Measurements from ENCODE around the gene FXYD1.

The FXYD1 gene

GRCh38 chr19:35108730-35109129, 29.9 kb upstream of the FXYD1 start:
- DNase-seq, result no peak

GRCh38 chr19:35109395-35110112, 29.1 kb upstream of the FXYD1 start:
- DNase-seq, result no peak

- no peak for DNase-seq
Observed at GRCh38 chr19:35110974-35111373, 27.6 kb upstream of the FXYD1 start.

- DNase-seq, result no peak
Observed at GRCh38 chr19:35112995-35113688, 25.5 kb upstream of the FXYD1 start.

- peak; percentile 76 for DNase-seq
Observed at GRCh38 chr19:35114353-35115176, 24.1 kb upstream of the FXYD1 start.

- DNase-seq, result no peak
Observed at GRCh38 chr19:35115177-35115951, 23.3 kb upstream of the FXYD1 start, which contains the start of gene FXYD3. Gene FXYD3, plus strand, starts transcription at chr19:35115823. Its CDS starts 3,554 bp downstream, at chr19:35119377.

GRCh38 chr19:35116072-35116801, 22.4 kb upstream of the FXYD1 start:
- no peak for DNase-seq

GRCh38 chr19:35117116-35117515, 21.5 kb upstream of the FXYD1 start:
- no peak for DNase-seq

- DNase-seq, result no peak
Observed at GRCh38 chr19:35117799-35118198, 20.8 kb upstream of the FXYD1 start.

GRCh38 chr19:35118268-35119020, 20.2 kb upstream of the FXYD1 start:
- DNase-seq, result no peak

- no peak for DNase-seq
Observed at GRCh38 chr19:35119091-35119490, 19.5 kb upstream of the FXYD1 start.

- DNase-seq, result no peak
Observed at GRCh38 chr19:35119578-35120155, 19.0 kb upstream of the FXYD1 start.

GRCh38 chr19:35120492-35120891, 18.1 kb upstream of the FXYD1 start:
- DNase-seq, result no peak

- no peak for DNase-seq
Observed at GRCh38 chr19:35120898-35121297, 17.7 kb upstream of the FXYD1 start.

GRCh38 chr19:35122687-35123551, 15.7 kb upstream of the FXYD1 start:
- DNase-seq, result no peak

- no peak for DNase-seq
Observed at GRCh38 chr19:35123573-35123972, 15.1 kb upstream of the FXYD1 start.

GRCh38 chr19:35124098-35125060, 14.2 kb upstream of the FXYD1 start:
- DNase-seq, result peak; percentile 83

- no peak for DNase-seq
Observed at GRCh38 chr19:35125270-35125717, 13.3 kb upstream of the FXYD1 start.

Measured in activated CD8-positive, alpha-beta memory T cell treated with anti-CD3 and anti-CD28 coated beads, Interleukin-2, amount 50 U/mL, for 4 hours (primary cell).